ENCODE results near the gene DCLK1. TPM values are rescaled to one million over a fixed set of nuclear protein-coding genes. Genes with fewer than 3 reads are reported as not detected.
A peak's percentile ranks its signal among the peaks of the same experiment; 100 is the strongest.

Gene DCLK1
- total and polyA plus RNA-seq, 10 of the 15 experiments (the other 5 are each of a cell fraction or from before 2014, with no cell fraction given) = not detected

DNA sequence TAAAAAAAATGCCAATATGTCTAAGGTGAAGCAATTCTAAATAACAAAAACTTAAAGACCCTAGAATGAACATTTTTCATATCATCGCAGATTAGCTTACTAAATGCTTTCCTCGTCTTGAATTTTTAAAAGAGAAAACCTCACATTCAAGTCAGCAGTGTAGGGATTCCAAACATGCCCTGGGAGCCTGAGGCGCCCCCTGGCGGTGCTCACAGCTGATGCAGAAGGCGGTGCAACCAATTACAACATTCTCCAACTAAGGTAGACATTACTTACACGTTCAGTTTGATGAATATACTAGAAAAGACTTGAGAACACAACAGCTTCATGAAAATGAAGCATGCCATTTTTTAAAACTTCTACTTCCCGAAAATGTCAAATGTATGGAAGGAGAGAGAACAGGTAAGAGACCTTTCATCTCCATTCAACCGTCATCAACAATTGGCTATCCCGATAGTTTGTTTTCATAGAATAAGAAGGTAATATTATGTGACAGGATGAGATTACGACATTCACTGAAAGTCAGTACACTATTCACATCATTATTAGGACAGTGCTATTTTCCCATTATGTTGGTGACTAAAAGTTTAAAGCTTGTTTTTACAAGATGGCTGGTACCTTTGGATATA, 304.4 kb downstream of the DCLK1 start:
- no peak for DNase-seq (ENCODE audit: low read depth, low spot score)
- H2AFZ ChIP-seq (ENCODE audit: control insufficient read depth, low read depth, low read length) = no peak overlapping the region
- TF ChIP-seq, protein P1, sequence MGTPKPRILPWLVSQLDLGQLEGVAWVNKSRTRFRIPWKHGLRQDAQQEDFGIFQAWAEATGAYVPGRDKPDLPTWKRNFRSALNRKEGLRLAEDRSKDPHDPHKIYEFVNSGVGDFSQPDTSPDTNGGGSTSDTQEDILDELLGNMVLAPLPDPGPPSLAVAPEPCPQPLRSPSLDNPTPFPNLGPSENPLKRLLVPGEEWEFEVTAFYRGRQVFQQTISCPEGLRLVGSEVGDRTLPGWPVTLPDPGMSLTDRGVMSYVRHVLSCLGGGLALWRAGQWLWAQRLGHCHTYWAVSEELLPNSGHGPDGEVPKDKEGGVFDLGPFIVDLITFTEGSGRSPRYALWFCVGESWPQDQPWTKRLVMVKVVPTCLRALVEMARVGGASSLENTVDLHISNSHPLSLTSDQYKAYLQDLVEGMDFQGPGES (IDR thresholded peaks at IDR 0.05) = no peak
- no peak for TF ChIP-seq ZNF687 (IDR thresholded peaks at IDR 0.05)
- TF ChIP-seq SREBF1 (IDR thresholded peaks at IDR 0.05; ENCODE audit: low read length) = no peak
- TF ChIP-seq, protein P2, sequence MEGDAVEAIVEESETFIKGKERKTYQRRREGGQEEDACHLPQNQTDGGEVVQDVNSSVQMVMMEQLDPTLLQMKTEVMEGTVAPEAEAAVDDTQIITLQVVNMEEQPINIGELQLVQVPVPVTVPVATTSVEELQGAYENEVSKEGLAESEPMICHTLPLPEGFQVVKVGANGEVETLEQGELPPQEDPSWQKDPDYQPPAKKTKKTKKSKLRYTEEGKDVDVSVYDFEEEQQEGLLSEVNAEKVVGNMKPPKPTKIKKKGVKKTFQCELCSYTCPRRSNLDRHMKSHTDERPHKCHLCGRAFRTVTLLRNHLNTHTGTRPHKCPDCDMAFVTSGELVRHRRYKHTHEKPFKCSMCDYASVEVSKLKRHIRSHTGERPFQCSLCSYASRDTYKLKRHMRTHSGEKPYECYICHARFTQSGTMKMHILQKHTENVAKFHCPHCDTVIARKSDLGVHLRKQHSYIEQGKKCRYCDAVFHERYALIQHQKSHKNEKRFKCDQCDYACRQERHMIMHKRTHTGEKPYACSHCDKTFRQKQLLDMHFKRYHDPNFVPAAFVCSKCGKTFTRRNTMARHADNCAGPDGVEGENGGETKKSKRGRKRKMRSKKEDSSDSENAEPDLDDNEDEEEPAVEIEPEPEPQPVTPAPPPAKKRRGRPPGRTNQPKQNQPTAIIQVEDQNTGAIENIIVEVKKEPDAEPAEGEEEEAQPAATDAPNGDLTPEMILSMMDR (IDR thresholded peaks at IDR 0.05 in 2 of 3, conservative IDR thresholded peaks at IDR 0.05 in 1 of 3; ENCODE audit: control insufficient read depth in 2 of 3, extremely low read depth in 1 of 3, insufficient read depth in 1 of 3, low read depth in 3 of 3, low read length in 3 of 3) = peak; percentile 21 to 31 (median 29); a peak in 3 of 6 replicates
- TF ChIP-seq, protein P3, sequence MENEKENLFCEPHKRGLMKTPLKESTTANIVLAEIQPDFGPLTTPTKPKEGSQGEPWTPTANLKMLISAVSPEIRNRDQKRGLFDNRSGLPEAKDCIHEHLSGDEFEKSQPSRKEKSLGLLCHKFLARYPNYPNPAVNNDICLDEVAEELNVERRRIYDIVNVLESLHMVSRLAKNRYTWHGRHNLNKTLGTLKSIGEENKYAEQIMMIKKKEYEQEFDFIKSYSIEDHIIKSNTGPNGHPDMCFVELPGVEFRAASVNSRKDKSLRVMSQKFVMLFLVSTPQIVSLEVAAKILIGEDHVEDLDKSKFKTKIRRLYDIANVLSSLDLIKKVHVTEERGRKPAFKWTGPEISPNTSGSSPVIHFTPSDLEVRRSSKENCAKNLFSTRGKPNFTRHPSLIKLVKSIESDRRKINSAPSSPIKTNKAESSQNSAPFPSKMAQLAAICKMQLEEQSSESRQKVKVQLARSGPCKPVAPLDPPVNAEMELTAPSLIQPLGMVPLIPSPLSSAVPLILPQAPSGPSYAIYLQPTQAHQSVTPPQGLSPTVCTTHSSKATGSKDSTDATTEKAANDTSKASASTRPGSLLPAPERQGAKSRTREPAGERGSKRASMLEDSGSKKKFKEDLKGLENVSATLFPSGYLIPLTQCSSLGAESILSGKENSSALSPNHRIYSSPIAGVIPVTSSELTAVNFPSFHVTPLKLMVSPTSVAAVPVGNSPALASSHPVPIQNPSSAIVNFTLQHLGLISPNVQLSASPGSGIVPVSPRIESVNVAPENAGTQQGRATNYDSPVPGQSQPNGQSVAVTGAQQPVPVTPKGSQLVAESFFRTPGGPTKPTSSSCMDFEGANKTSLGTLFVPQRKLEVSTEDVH (IDR thresholded peaks at IDR 0.05; ENCODE audit: low read depth, partially characterized antibody) = no peak
- no peak overlapping the region for H3K27ac ChIP-seq (ENCODE audit: control insufficient read depth, insufficient read depth)
- ChIA-PET SMC1A (ENCODE audit: uncharacterized antibody, unreplicated experiment) (no interaction called here), POLR2A (no interaction called here), CTCF (interaction anchor here (1.0 to 1.5 kb wide), 4 partner anchors 9 to 200 kb away, joined by 3 to 4 read pairs (median 4); no protein-coding TSS in a partner anchor), RAD21 (ENCODE audit: unreplicated experiment) (no interaction called here)
- no peaks in the 10 kb centered on the region for H4K20me1 ChIP-seq (ENCODE audit: control insufficient read depth, insufficient read depth)
- no peak overlapping the region for H3K4me3 ChIP-seq
- H3K79me2 ChIP-seq (ENCODE audit: control insufficient read depth, insufficient read depth, low read length) = no peaks in the 10 kb centered on the region
- no peaks in the 10 kb centered on the region for H3K36me3 ChIP-seq (ENCODE audit: control insufficient read depth in 2 of 2, insufficient read depth in 2 of 2, low read length in 1 of 2)
- H3K9me3 ChIP-seq (replicated peaks; ENCODE audit: control insufficient read depth, insufficient read depth, low read length) = no peaks in the 10 kb centered on the region
- no TSS peak for BruUV-seq (replicated peaks)
- WGBS (ENCODE audit: insufficient coverage, insufficient replicate concordance, low lambda C conversion rate, missing lambda C conversion rate) = 18% methylated on average over 10 of the region's 10 CpGs
- no peak for ATAC-seq
- intact Hi-C loops (cut with micrococcal nuclease; ENCODE audit: unreplicated experiment) (no loop called here), in situ Hi-C loops (cut with MboI) (no loop called here)
- H3K27me3 ChIP-seq (replicated peaks in 1 of 2; ENCODE audit: control insufficient read depth in 2 of 2, insufficient read depth in 2 of 2, low read length in 1 of 2) = no peaks in the 10 kb centered on the region
- H3K4me2 ChIP-seq (ENCODE audit: control insufficient read depth, insufficient read depth) = no peak overlapping the region
- no peaks in the 10 kb centered on the region for H3K4me1 ChIP-seq (ENCODE audit: control insufficient read depth, insufficient read depth, low read length)
- no peak for FAIRE-seq
- no peak overlapping the region for H3K9ac ChIP-seq (ENCODE audit: control insufficient read depth, insufficient read depth, low read length)
